Measurements from ENCODE around the gene AKNA.

AKNA gene

DNA sequence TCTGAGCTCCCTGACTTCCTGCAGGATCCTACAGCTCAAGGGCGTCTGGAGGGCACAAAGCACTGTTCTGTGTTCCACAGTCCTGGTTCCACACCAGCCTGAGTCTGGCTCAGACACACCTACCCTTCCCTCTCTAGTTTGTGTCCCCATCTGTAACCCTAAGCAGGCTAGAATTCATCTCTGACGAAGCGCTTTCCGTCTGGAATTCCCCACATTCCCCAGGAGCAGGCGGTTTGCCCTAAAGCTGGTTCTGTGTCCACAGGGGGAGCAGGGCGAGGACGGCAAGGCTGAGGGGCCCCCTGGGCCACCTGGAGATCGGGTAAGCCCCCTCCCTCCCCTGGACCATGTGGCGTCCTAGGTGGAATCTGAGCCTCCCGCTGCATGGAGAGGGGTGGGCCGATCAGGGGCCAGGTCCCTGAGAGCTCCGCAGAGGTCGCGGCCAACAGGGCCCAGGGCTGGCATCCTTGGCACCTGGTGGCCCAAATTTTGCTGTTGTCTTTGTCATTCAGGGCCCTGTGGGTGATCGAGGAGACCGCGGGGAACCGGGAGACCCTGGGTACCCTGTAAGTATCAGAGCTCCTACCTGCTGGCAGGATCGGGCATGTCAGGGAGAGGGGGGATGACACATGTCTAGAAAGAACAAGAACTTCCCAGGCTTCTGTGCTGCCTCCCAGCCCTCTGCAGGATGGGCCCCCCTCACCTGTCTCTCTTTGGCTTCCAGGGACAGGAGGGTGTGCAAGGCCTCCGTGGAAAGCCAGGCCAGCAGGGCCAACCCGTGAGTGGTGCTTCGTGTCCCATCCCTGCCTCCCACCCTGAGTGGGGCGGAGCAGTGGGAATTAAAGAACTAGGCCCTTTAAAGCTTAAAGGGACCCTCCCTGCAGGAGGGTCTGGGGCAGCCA lies 99.3 kb downstream of the AKNA start:
- no peak for DNase-seq

DNA sequence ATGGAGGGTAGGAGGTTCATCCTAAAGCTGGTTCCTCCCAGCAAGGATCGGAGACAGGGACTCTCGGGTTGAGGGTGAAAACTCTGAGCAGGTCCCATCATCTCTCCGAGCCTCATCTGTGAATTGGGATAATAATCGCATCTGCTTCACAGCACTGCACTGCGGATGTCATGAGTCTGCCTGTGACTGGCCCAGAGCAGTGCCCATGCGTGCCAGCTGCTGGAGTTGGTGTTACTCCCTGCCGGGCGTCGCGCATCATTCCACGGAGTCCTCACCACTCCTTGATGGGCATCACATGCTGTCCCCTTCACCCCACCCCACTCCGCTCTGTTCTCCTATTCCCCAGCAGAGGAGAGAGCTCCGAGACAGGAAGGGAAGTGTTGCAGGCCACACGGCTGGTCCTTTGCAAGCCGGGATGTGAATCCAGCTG lies 100.0 kb downstream of the AKNA start:
- no peak for DNase-seq

DNA sequence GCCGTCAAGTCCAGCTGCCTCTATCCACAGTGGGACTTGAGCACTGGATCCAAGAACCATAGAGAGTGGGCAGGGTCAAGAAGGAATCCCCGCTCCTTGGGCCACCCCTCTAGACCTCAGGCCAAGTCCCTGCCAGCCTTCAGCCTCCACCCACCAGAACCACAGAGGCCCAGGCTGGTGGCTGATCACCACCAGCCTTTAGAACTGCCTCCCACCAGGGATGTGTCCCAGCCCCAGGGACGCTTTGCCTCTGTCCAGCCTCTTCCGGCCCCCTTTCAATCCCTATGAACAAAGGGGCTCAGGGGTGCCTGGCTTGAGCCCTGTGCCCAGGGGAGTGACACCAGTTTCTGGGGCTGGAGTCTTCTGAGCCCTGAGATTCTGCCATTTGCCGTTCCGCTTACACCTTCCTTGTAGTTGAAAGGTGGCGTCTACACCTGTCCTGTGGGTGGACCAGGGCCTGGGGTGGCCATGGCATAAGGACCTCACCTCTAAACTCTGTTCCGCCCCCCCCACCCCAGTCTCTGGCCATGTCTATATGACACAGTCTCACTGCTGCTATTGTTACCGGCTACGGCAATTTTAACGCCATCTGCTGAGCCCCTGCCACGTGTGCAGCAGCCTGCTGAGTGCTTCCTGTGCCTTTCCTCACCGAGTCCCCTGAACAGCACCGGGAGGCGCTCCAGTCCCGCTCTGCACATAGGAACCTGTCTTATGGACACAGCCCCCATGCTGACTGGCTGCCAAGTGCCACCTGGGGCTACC lies 100.6 kb downstream of the AKNA start:
- no peak for DNase-seq

GRCh38 chr9:114286146-114286679 lies 101.6 kb downstream of the AKNA start:
- no peak for DNase-seq

GRCh38 chr9:114285166-114285867 lies 102.5 kb downstream of the AKNA start:
- no peak for DNase-seq

GRCh38 chr9:114284316-114285060 lies 103.3 kb downstream of the AKNA start:
- DNase-seq, result no peak

All from anterior cingulate cortex (tissue), 58 donors.